ENCODE results near the gene EFHC1. TPM values are rescaled to one million over a fixed set of nuclear protein-coding genes. Genes with fewer than 3 reads are reported as not detected.

EFHC1 gene
- total and polyA plus RNA-seq, 9 donors, result 12.1 to 59.5 (median 23.5) TPM

GRCh38 chr6:52474173-52474572 lies 54.0 kb downstream of the EFHC1 start:
- Histone ChIP-seq H3K27ac (no peak overlapping the region), H3K27me3 (no peaks in the 10 kb centered on the region), H3K4me1 (ENCODE audit: insufficient read depth) (peaks cover 1% of the 10 kb centered on the region), H3K36me3 (no peaks in the 10 kb centered on the region), H3K9me3 (no peaks in the 10 kb centered on the region), H3K4me3 (no peak overlapping the region)
- intact Hi-C loops (cut with DNase I), result no loop called here
- DNase-seq, result no peak
- no peak for TF ChIP-seq EP300 (IDR thresholded peaks at IDR 0.05)
- TF ChIP-seq CTCF (IDR thresholded peaks at IDR 0.05), result no peak
- WGBS, 3 donors, result 90 to 97% (median 92%) methylated on average over 4 of the region's 4 CpGs

DNA sequence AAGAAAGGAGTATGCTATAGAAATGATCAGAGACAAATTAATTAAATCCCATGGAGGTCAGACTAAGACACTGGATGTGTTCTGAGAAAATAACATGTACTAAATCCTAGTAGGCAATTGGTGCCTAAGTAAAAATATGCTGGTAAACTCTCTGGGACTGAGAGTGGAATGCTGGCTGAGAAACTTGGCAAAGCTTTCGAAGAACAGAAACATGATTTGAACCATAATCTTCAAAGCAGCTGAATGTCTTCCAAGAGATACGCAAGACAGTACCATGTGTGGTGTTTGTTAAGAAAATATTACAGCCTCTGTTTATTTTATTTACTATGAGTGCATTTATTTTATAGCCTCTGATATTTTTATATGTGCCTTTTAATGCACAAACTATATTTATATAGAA lies 55.2 kb downstream of the EFHC1 start:
- no peak overlapping the region for H3K4me3 ChIP-seq
- H3K27ac ChIP-seq, result no peak overlapping the region
- DNase-seq, result no peak
- intact Hi-C loops (cut with DNase I), result no loop called here
- H3K4me1 ChIP-seq (ENCODE audit: insufficient read depth), result peaks cover 1% of the 10 kb centered on the region
- TF ChIP-seq POLR2A (IDR thresholded peaks at IDR 0.05), result no peak
- TF ChIP-seq CTCF (IDR thresholded peaks at IDR 0.05), result no peak
- no peak for TF ChIP-seq EP300 (IDR thresholded peaks at IDR 0.05)
- WGBS, 3 donors, result 5 to 20% (median 11%) methylated on average over 2 of the region's 2 CpGs
- H3K27me3 ChIP-seq, result no peaks in the 10 kb centered on the region
- H3K36me3 ChIP-seq, result no peaks in the 10 kb centered on the region
- H3K9me3 ChIP-seq, result no peaks in the 10 kb centered on the region

- no peak for DNase-seq
- Histone ChIP-seq H3K9me3 (no peaks in the 10 kb centered on the region), H3K27me3 (no peaks in the 10 kb centered on the region), H3K4me1 (ENCODE audit: insufficient read depth) (no peaks in the 10 kb centered on the region), H3K4me3 (no peak overlapping the region), H3K36me3 (no peaks in the 10 kb centered on the region), H3K27ac (no peak overlapping the region)
- WGBS, 3 donors, result 84 to 93% (median 92%) methylated on average over 7 of the region's 7 CpGs
- TF ChIP-seq CTCF (IDR thresholded peaks at IDR 0.05), result no peak
- TF ChIP-seq POLR2A (IDR thresholded peaks at IDR 0.05), result no peak
- no peak for TF ChIP-seq EP300 (IDR thresholded peaks at IDR 0.05)
- intact Hi-C loops (cut with DNase I), result no loop called here
Observed at GRCh38 chr6:52482903-52483670, 62.9 kb downstream of the EFHC1 start.

DNA sequence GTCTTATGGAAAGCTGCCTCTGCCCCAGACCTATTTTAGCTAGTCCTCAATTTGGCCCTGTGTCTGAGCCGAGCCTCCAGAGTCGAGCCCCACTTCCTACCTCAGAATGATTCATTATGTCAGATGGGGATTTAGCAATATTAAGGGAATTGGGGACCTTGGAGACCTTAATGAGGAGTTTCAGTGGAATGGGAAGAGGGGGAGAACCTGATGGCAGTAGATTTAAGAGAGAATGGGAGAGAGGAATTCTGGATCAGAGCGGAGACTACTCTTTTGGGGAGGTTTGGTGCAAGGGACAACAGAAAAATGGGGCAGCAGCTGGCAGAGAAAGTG lies 63.5 kb downstream of the EFHC1 start:
- no peaks in the 10 kb centered on the region for H3K36me3 ChIP-seq
- no peaks in the 10 kb centered on the region for H3K9me3 ChIP-seq
- no peaks in the 10 kb centered on the region for H3K4me1 ChIP-seq (ENCODE audit: insufficient read depth)
- intact Hi-C loops (cut with DNase I), result no loop called here
- no peak overlapping the region for H3K27ac ChIP-seq
- no peak for DNase-seq
- 85 to 93% (median 92%) methylated on average over 3 of the region's 3 CpGs for WGBS, 3 donors
- TF ChIP-seq EP300 (IDR thresholded peaks at IDR 0.05) (no peak), POLR2A (IDR thresholded peaks at IDR 0.05) (no peak), CTCF (IDR thresholded peaks at IDR 0.05) (no peak)
- H3K27me3 ChIP-seq, result no peaks in the 10 kb centered on the region
- H3K4me3 ChIP-seq, result no peak overlapping the region
